AG10803 (cell line): Measurements from ENCODE around the gene GNAQ.

Experiments
- DNase-seq: peaks from one replicate; pipeline ENCODE4 v3.0.0; 2010; ENCODE audit warnings: low read depth
- H3K4me3 ChIP-seq: 2 replicates; pipeline ENCODE4 v1.5.1; 2011; ENCODE audit warnings: mild to moderate bottlenecking, low read length, control low read depth
- CTCF ChIP-seq: conservative IDR thresholded peaks from 2 replicates; pipeline ENCODE4 v1.5.1; 2011; ENCODE audit warnings: mild to moderate bottlenecking, low read length, control low read depth, inconsistent platforms

GNAQ gene

GRCh38 chr9:77759391-77759790 is 272.2 kb downstream of the GNAQ start:
- no peak for TF ChIP-seq CTCF
- H3K4me3 ChIP-seq = no peak overlapping the region
- no peak for DNase-seq

- H3K4me3 ChIP-seq = no peak overlapping the region
- no peak for DNase-seq
- no peak for TF ChIP-seq CTCF
Measured at GRCh38 chr9:77756449-77756848, 275.2 kb downstream of the GNAQ start.

GRCh38 chr9:77753180-77753579 is 278.4 kb downstream of the GNAQ start:
- no peak overlapping the region for H3K4me3 ChIP-seq
- DNase-seq = no peak
- no peak for TF ChIP-seq CTCF

GRCh38 chr9:77752554-77752953 is 279.1 kb downstream of the GNAQ start:
- TF ChIP-seq CTCF = peak; percentile 45
- DNase-seq = peak; percentile 98
- no peak overlapping the region for H3K4me3 ChIP-seq

GRCh38 chr9:77751341-77752091 is 280.1 kb downstream of the GNAQ start:
- peak; percentile 61 for TF ChIP-seq CTCF
- H3K4me3 ChIP-seq = no peak overlapping the region
- peak; percentile 94 for DNase-seq

- no peak for TF ChIP-seq CTCF
- no peak for DNase-seq
- no peak overlapping the region for H3K4me3 ChIP-seq
Measured at GRCh38 chr9:77750981-77751340, 280.6 kb downstream of the GNAQ start.

- no peak for TF ChIP-seq CTCF
- no peak overlapping the region for H3K4me3 ChIP-seq
- DNase-seq = peak; percentile 23
Measured at GRCh38 chr9:77750284-77750683, 281.3 kb downstream of the GNAQ start.
